Activated naive CD4-positive, alpha-beta T cell treated with anti-CD3 and anti-CD28 coated beads for 36 hours (primary cell): ENCODE results near the gene ARHGAP24. TPM values are rescaled to one million over a fixed set of nuclear protein-coding genes. Genes with fewer than 3 reads are reported as not detected.

Source experiments
- CTCF ChIA-PET: fragments of 350-600 bp; sonication (Branson Sonifier 250); formaldehyde crosslinking; loops from one replicate; lab custom pipeline; 2021; ENCODE audit warnings: antibody characterized with exemption; lab: Charles Lee
- DNase-seq: peaks from one replicate; pipeline ENCODE4 v3.0.0-alpha.2; 2020
- H3K27ac Mint-ChIP-seq: one replicate; pipeline ENCODE4 v1.8.0; 2021; ENCODE audit warnings: mild to moderate bottlenecking, mixed read lengths
- H3K27me3 Mint-ChIP-seq: one replicate; pipeline ENCODE4 v1.8.0; 2021; ENCODE audit warnings: low read depth, mixed read lengths
- H3K36me3 Mint-ChIP-seq: one replicate; pipeline ENCODE4 v1.8.0; 2021; ENCODE audit warnings: low read depth, mixed read lengths
- H3K4me1 Mint-ChIP-seq: one replicate; pipeline ENCODE4 v1.8.0; 2021; ENCODE audit warnings: low read depth, mixed read lengths
- H3K4me3 Mint-ChIP-seq: one replicate; pipeline ENCODE4 v1.8.0; 2021; ENCODE audit warnings: mild to moderate bottlenecking, moderate library complexity, mixed read lengths
- H3K9me3 Mint-ChIP-seq: one replicate; pipeline ENCODE4 v1.8.0; 2021; ENCODE audit warnings: mixed read lengths
- intact Hi-C: fragments of 100-400 bp; cut with micrococcal nuclease; formaldehyde crosslinking; loops from one replicate; pipeline ENCODE4 v1.15.1; 2023
- total RNA-seq, 2 experiments: library from RNA; stranded (reverse); gene quantifications; one replicate each; pipeline ENCODE4 v1.2.3, GENCODE V29; 2021

ARHGAP24 gene
- total RNA-seq, result not detected

GRCh38 chr4:85474818-85475630, at the start of gene ARHGAP24:
ARHGAP24 (plus strand) TSS chr4:85475150.
- no peak within 1 kb of the TSS for H3K27ac Mint-ChIP-seq
- CTCF ChIA-PET, result no interaction called here
- no peak within 1 kb of the TSS for H3K4me3 Mint-ChIP-seq
- intact Hi-C loops, result no loop called here
- no peaks in the 10 kb centered on the region for H3K4me1 Mint-ChIP-seq
- no peaks in the 10 kb centered on the region for H3K9me3 Mint-ChIP-seq
- DNase-seq, result peak; percentile 30
- peaks cover 22% of the 10 kb centered on the region for H3K27me3 Mint-ChIP-seq
- no peaks in the 10 kb centered on the region for H3K36me3 Mint-ChIP-seq

GRCh38 chr4:85426366-85426765, 48.6 kb upstream of the ARHGAP24 start:
- H3K27ac Mint-ChIP-seq, result no peak overlapping the region
- intact Hi-C loops, result no loop called here
- peaks cover 3% of the 10 kb centered on the region for H3K9me3 Mint-ChIP-seq
- CTCF ChIA-PET, result no interaction called here
- DNase-seq, result no peak
- peaks cover 1% of the 10 kb centered on the region for H3K27me3 Mint-ChIP-seq
- H3K4me3 Mint-ChIP-seq, result no peak overlapping the region
- H3K4me1 Mint-ChIP-seq, result no peaks in the 10 kb centered on the region
- H3K36me3 Mint-ChIP-seq, result no peaks in the 10 kb centered on the region

GRCh38 chr4:85427123-85427522, 47.8 kb upstream of the ARHGAP24 start:
- CTCF ChIA-PET, result no interaction called here
- Mint-ChIP-seq H3K27ac (no peak overlapping the region), H3K9me3 (peaks cover 3% of the 10 kb centered on the region), H3K27me3 (peaks cover 1% of the 10 kb centered on the region), H3K4me1 (no peaks in the 10 kb centered on the region), H3K4me3 (no peak overlapping the region), H3K36me3 (no peaks in the 10 kb centered on the region)
- DNase-seq, result no peak
- intact Hi-C loops, result no loop called here

DNA sequence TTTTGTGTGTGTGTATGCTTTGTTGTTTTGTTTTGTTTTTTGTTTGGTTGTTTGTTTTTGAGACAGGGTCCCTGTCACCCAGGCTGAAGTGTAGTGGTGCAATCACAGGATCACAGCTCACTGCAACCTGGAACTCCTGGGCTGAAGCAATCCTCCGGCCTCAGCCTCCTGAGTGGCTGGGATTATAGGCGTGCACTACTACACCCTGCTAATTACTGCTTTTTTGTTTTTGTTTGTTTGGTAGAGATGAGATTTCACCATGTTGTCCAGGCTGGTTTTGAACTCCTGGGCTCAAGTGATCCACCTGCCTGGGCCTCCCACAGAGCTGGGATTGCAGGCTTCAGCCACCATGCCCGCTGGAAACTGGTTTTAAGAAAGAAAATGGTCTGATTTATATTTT, 44.7 kb upstream of the ARHGAP24 start:
- Mint-ChIP-seq H3K4me1 (no peaks in the 10 kb centered on the region), H3K4me3 (no peak overlapping the region), H3K27me3 (peaks cover 1% of the 10 kb centered on the region), H3K27ac (no peak overlapping the region), H3K36me3 (no peaks in the 10 kb centered on the region), H3K9me3 (peaks cover 3% of the 10 kb centered on the region)
- CTCF ChIA-PET, result no interaction called here
- intact Hi-C loops, result no loop called here
- no peak for DNase-seq

DNA sequence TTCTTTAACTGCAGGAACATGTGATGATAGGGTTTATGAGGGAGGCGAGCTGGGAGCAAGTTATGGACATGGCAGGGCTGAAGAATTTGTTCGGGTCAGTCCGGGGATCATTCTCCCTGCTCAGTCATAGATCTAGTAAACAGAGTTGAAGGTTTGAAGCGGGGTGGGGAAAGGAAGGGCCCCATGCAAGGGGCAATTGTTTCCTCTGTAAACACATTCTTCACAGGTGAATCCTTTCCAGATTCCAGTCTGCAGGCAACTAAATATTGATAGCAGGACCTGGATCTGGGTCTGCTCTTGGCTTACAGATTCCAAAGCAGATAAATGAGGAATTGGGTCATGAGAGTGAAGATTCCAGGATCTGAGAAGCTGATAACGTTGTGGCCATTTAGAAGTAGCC, 44.3 kb upstream of the ARHGAP24 start:
- Mint-ChIP-seq H3K9me3 (peaks cover 3% of the 10 kb centered on the region), H3K27ac (no peak overlapping the region), H3K4me1 (no peaks in the 10 kb centered on the region), H3K27me3 (peaks cover 1% of the 10 kb centered on the region), H3K36me3 (no peaks in the 10 kb centered on the region), H3K4me3 (no peak overlapping the region)
- no peak for DNase-seq
- intact Hi-C loops, result no loop called here
- CTCF ChIA-PET, result no interaction called here

- Mint-ChIP-seq H3K4me1 (no peaks in the 10 kb centered on the region), H3K4me3 (no peak overlapping the region), H3K27me3 (peaks cover 1% of the 10 kb centered on the region), H3K36me3 (no peaks in the 10 kb centered on the region), H3K27ac (no peak overlapping the region), H3K9me3 (peaks cover 3% of the 10 kb centered on the region)
- intact Hi-C loops, result no loop called here
- DNase-seq, result no peak
- CTCF ChIA-PET, result no interaction called here
Observed at GRCh38 chr4:85431156-85431555, 43.8 kb upstream of the ARHGAP24 start.

DNA sequence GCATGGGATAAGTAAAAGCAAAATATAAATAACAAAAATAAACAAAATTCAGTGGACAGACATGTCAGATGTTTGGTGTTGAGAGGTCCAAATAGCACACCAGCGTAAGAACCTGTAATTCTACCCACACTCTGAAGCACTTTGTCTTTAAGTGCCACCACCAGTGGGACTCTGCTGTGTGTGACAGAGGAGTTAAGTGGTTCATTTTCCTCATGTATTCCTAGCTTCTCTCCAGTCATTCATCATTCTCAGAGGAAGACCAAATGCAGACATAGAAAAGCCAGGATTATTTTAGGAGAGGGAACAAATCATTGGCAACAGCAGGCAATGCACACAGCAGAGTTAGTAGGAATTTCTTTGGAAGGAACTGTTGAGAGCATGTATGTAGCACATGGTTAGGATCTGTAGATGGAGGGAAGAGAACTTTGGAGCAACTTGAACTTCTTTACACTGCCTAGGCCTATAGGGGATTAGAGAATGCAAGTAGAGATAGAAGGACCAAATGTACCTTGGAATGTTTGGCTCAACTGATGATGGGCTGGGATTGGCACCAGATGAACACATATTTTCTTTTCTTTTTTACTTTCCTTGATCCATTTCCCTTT, 43.0 kb upstream of the ARHGAP24 start:
- Mint-ChIP-seq H3K27me3 (peaks cover 1% of the 10 kb centered on the region), H3K9me3 (peaks cover 3% of the 10 kb centered on the region), H3K36me3 (no peaks in the 10 kb centered on the region), H3K4me3 (no peak overlapping the region), H3K27ac (no peak overlapping the region), H3K4me1 (no peaks in the 10 kb centered on the region)
- DNase-seq, result no peak
- CTCF ChIA-PET, result no interaction called here
- intact Hi-C loops, result no loop called here

DNA sequence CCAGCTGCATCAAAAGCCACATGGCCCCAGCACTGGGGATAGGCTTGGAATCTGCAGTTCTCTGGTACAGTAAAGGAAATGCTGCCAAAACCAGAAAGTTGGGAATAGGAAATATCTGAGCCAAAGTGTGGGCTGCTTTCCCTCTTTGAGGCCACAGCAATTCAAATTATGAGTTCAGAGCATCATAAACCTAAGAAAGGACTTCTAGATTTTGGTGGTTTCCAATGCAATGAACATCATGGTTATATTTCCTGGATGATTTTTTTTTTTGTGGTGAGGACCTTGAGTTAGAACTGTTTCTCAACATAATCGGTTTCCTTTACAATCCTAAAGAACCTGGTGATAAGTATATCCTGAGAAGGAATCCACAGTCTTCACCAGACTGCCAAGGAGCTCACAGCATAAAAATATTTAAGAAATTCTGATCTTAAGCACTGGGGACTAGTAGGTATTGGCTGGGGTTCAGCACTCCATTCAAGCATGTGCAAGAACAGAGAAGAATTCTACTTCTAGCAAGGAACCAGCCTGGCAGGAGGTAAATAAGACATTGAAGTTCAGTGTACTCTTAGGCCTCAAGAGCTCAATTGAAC, 29.8 kb upstream of the ARHGAP24 start:
- H3K27ac Mint-ChIP-seq, result no peak overlapping the region
- H3K36me3 Mint-ChIP-seq, result no peaks in the 10 kb centered on the region
- no peak overlapping the region for H3K4me3 Mint-ChIP-seq
- CTCF ChIA-PET, result no interaction called here
- H3K27me3 Mint-ChIP-seq, result no peaks in the 10 kb centered on the region
- H3K9me3 Mint-ChIP-seq, result no peaks in the 10 kb centered on the region
- DNase-seq, result no peak
- intact Hi-C loops, result no loop called here
- H3K4me1 Mint-ChIP-seq, result no peaks in the 10 kb centered on the region

DNA sequence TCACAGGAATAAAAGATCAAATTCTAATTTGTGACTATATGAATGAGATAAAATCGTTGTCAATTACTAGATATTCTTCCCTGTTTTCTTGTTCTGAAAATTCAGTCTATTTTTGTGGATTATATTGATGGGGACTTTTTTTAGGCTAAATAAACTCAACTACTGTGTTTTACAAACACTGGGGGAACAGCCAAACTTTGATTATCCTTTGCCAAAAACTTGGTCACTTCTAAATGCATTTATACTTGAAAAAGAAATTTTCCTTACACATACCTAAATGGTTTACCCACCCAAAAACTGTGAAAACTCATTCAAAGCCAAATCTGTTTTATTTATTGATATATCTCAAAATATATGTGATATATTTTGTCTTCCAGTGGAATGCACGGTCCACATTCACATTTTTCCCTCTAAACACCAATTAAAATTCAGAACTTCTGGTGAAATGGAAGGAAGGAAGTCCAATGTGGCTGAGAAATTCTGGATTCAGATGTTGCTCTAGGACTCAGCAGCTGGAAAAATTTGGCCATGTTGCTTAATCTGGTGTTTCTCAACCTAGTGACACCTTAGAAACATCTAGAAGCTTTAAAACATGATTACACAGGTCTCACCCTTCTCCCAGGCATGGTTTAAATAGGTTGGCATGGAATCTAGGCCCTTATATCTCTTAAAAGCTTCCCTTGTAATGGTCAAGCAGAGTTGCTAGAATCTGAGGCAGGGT, 28.6 kb upstream of the ARHGAP24 start:
- no peak overlapping the region for H3K4me3 Mint-ChIP-seq
- H3K27ac Mint-ChIP-seq, result no peak overlapping the region
- H3K4me1 Mint-ChIP-seq, result no peaks in the 10 kb centered on the region
- intact Hi-C loops, result no loop called here
- no peaks in the 10 kb centered on the region for H3K27me3 Mint-ChIP-seq
- no peaks in the 10 kb centered on the region for H3K9me3 Mint-ChIP-seq
- no peak for DNase-seq
- no peaks in the 10 kb centered on the region for H3K36me3 Mint-ChIP-seq
- CTCF ChIA-PET, result interaction anchor here (0.7 kb wide), 1 partner anchor 361 kb away, joined by 3 read pairs; no protein-coding TSS in a partner anchor

DNA sequence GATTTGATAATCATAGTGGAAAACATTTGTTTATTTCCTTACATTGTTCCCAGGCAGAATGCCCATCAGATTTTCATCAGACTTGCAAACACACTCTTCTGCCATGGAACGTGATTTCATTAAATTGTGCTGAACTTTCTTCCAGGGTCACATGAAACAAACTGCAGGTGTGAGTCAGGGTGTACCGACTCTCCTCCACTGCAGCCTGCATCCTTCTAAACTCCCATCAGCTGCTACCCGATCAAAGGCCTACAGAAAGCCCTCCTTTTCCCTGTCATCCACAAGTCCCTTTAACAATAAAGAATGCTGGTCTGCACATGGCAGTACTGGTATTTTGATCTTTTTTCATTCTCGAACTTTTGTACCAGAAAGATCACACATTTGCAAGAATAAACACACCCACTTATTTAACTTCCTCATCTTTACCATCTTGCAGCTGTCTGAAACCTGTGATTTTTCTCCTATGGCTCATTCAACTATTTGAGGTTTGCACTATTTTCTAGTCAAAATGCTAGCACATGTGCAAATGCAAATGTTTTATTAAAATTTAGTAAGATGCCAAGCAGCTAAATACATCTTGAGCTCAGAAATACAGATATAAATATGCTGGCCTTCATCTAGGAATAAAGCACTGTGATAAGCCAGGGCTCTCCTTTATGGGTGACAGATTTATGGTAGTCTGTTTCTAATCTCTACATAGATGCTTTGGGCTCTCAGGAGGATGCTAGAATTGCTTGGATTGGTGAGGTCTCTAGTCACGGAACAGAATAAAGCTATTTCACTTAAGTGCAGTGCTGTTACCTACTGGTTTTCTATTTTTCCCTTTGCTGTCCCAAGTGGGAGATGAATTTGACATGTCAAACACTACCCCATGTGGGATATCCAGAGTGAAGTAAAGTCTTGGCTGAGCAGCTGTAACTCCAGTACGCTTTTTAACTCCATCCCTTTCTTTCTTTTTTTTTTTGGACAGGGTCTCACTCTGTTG, 25.8 kb upstream of the ARHGAP24 start:
- Mint-ChIP-seq H3K36me3 (no peaks in the 10 kb centered on the region), H3K27me3 (no peaks in the 10 kb centered on the region), H3K4me3 (no peak overlapping the region), H3K4me1 (no peaks in the 10 kb centered on the region), H3K27ac (no peak overlapping the region), H3K9me3 (no peaks in the 10 kb centered on the region)
- no peak for DNase-seq
- CTCF ChIA-PET, result no interaction called here
- intact Hi-C loops, result no loop called here

- H3K4me3 Mint-ChIP-seq, result no peak overlapping the region
- DNase-seq, result no peak
- H3K36me3 Mint-ChIP-seq, result no peaks in the 10 kb centered on the region
- H3K4me1 Mint-ChIP-seq, result no peaks in the 10 kb centered on the region
- H3K9me3 Mint-ChIP-seq, result no peaks in the 10 kb centered on the region
- H3K27ac Mint-ChIP-seq, result no peak overlapping the region
- no peaks in the 10 kb centered on the region for H3K27me3 Mint-ChIP-seq
- intact Hi-C loops, result no loop called here
- CTCF ChIA-PET, result no interaction called here
Observed at GRCh38 chr4:85452058-85452731, 22.8 kb upstream of the ARHGAP24 start.
